Right atrium auricular region (tissue), 2 donors: ENCODE data around the gene BAHD1. TPM values are rescaled to one million over a fixed set of nuclear protein-coding genes. Genes with fewer than 3 reads are reported as not detected.

Experiments
- DNase-seq: peaks from one replicate; pipeline ENCODE4 v3.0.0-alpha.2; 2019; ENCODE audit warnings: low spot score
- H3K27ac ChIP-seq, 2 donors: fragments of 200-600 bp; sonication (generic); 1 replicate in 1 of 2; 2 replicates in 1 of 2; pipeline ENCODE4 v1.5.1; 2016 to 2019
- H3K27me3 ChIP-seq, 2 donors: fragments of 200-600 bp; sonication (generic); one replicate each; pipeline versions ENCODE4 v1.5.1 to v1.6.0; 2017 to 2019
- H3K36me3 ChIP-seq: fragments of 200-600 bp; sonication (generic); one replicate; pipeline ENCODE4 v1.5.1; 2016
- H3K4me1 ChIP-seq, 2 donors: fragments of 200-600 bp; sonication (generic); one replicate each; pipeline versions ENCODE4 v1.5.1 to v1.6.0; 2017 to 2019
- H3K4me3 ChIP-seq, 2 donors: fragments of 200-600 bp; sonication (generic); 1 replicate in 1 of 2; 2 replicates in 1 of 2; pipeline ENCODE4 v1.5.1; 2017 to 2019; ENCODE audit warnings: mild to moderate bottlenecking in 1 of 2, moderate library complexity in 1 of 2
- H3K9me3 ChIP-seq, 2 donors: fragments of 200-600 bp; sonication (generic); one replicate each; pipeline ENCODE4 v1.5.1; 2019
- CTCF ChIP-seq, 2 donors: fragments of 200-600 bp; sonication (generic); IDR thresholded peaks; one replicate each; pipeline ENCODE4 v1.5.1; 2019; ENCODE audit warnings: antibody characterized with exemption in 2 of 2
- total RNA-seq, 2 donors: library from RNA; depleted of rRNA; stranded (reverse); fragments of >200 nt; gene quantifications; one replicate each; pipeline ENCODE4 v1.1.0, GENCODE V29; 2016

Gene BAHD1
- total RNA-seq, 2 donors from 2014 or later = 11.6 to 19.2 TPM

DNA sequence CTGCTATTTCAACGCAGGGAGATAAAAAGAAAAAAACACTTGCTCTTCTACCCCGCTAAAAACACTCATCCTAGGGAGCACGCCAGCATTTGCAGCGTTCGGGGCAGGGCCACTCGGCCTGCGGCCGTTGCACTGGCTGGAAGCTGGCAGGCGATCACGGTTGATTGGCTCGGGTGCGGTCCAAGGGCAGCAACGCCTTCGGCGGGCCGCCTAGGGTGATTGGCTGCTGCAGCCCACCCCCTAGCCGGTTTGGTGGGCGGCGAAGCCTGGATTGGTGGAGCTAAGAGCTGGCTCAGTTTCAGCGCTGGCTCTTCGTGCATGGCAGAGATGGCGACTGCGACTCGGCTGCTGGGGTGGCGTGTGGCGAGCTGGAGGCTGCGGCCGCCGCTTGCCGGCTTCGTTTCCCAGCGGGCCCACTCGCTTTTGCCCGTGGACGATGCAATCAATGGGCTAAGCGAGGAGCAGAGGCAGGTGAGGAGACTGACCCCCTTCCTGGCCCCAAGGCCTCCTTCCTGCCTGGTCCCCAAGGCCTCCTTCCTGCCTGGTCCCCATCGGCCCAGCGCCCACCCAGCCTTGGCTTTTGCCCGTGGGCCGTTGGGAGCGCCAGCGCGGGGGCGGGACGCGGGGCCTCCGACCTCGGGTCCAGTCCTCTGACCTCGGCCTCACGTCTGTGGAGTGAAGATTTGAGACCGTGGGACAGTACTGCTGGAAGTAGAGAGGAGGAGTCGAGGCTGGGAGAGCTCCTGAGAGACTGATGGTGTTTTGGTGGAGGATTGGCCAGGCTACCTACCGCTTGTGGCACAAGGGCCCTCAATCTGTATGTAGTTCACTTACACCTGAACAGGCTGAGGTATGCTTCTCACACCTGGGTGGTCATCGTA, 35.0 kb upstream of the BAHD1 start, which contains the start of gene IVD:
IVD (plus strand) TSS at position 295 of the 881 bp plus-strand sequence; CDS start at position 328, 33 bp downstream.
- Histone ChIP-seq H3K27me3 (no peaks in the 10 kb centered on the region), H3K4me1 (peaks cover 0 to 25% of the 10 kb centered on the region in 2 donors), H3K36me3 (peaks cover 7% of the 10 kb centered on the region), H3K4me3 (peak within 1 kb of the TSS; percentile 76 to 86), H3K9me3 (no peaks in the 10 kb centered on the region), H3K27ac (peak within 1 kb of the TSS; percentile 80 to 81)
- TF ChIP-seq CTCF (IDR thresholded peaks at IDR 0.05) = peak in 1 of 2 donors; percentile 13
- DNase-seq = peak; percentile 97

- Histone ChIP-seq H3K27me3 (no peaks in the 10 kb centered on the region), H3K27ac (no peak overlapping the region), H3K4me1 (peaks cover 0 to 25% of the 10 kb centered on the region in 2 donors), H3K9me3 (no peaks in the 10 kb centered on the region), H3K36me3 (peaks cover 20% of the 10 kb centered on the region), H3K4me3 (no peak overlapping the region)
- no peak for DNase-seq
- TF ChIP-seq CTCF (IDR thresholded peaks at IDR 0.05) = no peak
These were observed 33.3 kb upstream of the BAHD1 start for GRCh38 chr15:40407330-40407990.

DNA sequence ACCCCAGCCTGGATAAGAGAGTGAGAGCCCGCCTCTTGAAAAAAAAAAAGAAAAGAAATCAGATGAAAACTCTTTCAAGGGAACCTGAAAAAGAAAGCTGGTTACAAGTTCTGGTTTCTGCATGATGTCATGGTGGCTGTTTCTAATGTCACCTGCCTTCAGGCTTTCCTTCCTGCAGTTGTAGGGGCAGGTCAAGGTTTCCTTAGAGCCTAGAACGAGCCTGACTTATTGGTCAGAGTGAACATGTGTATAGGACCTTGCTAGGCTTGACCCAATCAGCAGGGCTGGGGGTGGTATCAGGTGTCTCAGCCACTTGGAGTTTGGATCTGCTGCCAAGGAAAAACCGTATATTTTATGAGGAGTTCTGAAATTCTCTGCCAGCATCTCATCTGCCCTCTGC, 31.4 kb upstream of the BAHD1 start:
- Histone ChIP-seq H3K4me3 (no peak overlapping the region), H3K27ac (no peak overlapping the region), H3K4me1 (peaks cover 0 to 25% of the 10 kb centered on the region in 2 donors), H3K36me3 (peaks cover 27% of the 10 kb centered on the region), H3K9me3 (no peaks in the 10 kb centered on the region), H3K27me3 (no peaks in the 10 kb centered on the region)
- no peak for TF ChIP-seq CTCF (IDR thresholded peaks at IDR 0.05)
- DNase-seq = no peak

DNA sequence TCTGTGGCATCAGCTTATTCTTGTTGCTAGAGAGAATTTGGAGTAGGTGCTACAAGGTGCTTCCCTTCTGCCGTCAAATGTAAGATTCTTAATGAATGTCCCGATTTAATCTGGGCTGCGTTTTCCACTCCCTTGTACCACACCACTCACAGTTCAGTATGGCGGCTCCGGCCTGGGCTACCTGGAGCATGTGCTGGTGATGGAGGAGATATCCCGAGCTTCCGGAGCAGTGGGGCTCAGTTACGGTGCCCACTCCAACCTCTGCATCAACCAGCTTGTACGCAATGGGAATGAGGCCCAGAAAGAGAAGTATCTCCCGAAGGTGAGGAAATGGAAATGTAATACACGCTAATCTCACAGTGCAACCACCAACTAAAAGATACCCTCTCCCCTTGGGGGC, 30.3 kb upstream of the BAHD1 start:
- DNase-seq = no peak
- no peak overlapping the region for H3K4me3 ChIP-seq
- H3K9me3 ChIP-seq = no peaks in the 10 kb centered on the region
- H3K36me3 ChIP-seq = peaks cover 38% of the 10 kb centered on the region
- no peak overlapping the region for H3K27ac ChIP-seq
- H3K4me1 ChIP-seq = peaks cover 0 to 19% of the 10 kb centered on the region in 2 donors
- no peak for TF ChIP-seq CTCF (IDR thresholded peaks at IDR 0.05)
- H3K27me3 ChIP-seq = no peaks in the 10 kb centered on the region

DNA sequence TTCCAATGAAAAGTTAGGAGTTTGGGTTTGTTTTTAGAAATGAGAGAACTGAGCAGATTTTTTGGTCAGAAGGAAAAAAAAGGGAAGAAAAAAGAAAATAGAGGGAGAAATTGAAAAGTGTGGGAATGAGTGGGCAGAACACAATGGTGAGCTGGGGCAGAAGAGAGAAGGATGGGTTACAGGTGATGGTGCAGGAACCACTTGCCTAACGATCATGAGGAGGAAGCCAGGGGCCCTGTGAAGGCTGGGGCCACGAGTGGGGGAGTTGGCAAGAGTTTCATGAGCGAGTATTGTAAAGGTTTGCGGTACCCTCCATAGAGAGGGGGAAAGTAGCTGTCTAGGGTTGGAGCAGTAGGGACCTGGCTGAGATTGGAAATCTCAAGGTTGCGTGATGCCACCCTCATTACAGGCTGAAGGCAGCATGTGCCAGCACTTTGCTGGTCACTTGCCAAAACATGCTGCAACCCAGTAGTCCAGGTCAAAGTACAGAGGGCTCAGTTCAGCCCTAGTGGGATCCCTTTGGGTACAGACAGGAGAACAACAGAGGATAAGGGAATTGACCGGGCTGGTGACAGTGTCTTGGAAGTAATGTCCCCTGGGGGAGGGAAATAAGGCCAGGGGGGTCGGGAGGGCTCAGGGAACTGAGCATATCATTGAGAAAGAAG, 28.5 kb upstream of the BAHD1 start:
- Histone ChIP-seq H3K4me1 (peaks cover 0 to 4% of the 10 kb centered on the region in 2 donors), H3K27ac (no peak overlapping the region), H3K9me3 (no peaks in the 10 kb centered on the region), H3K36me3 (peaks cover 39% of the 10 kb centered on the region), H3K27me3 (no peaks in the 10 kb centered on the region), H3K4me3 (no peak overlapping the region)
- no peak for DNase-seq
- no peak for TF ChIP-seq CTCF (IDR thresholded peaks at IDR 0.05)
